Measurements from ENCODE around the gene TMEM92.
"Not testable (repeated sequence)": the region's sequence is repeated elsewhere in the genome, so short reads cannot be mapped to it uniquely, and the experiment has no call there.

Gene TMEM92

GRCh38 chr17:50268743-50269275 lies 5.5 kb upstream of the TMEM92 start:
- H3K27ac Mint-ChIP-seq: no peak overlapping the region
- DNase-seq (ENCODE audit: low spot score in 2 of 2) (no peak), ATAC-seq (no peak)
- no peaks in the 10 kb centered on the region for H3K9me3 Mint-ChIP-seq
- H3K36me3 Mint-ChIP-seq: no peaks in the 10 kb centered on the region
- H3K4me1 Mint-ChIP-seq: peaks cover 9% of the 10 kb centered on the region
- no peak overlapping the region for H3K4me3 Mint-ChIP-seq

GRCh38 chr17:50269477-50270434 lies 4.5 kb upstream of the TMEM92 start:
- no peak overlapping the region for H3K27ac Mint-ChIP-seq
- H3K4me1 Mint-ChIP-seq: peaks cover 9% of the 10 kb centered on the region
- H3K9me3 Mint-ChIP-seq: no peaks in the 10 kb centered on the region
- DNase-seq (ENCODE audit: low spot score in 2 of 2): peak; percentile 38 to 87
- peak; percentile 79 for ATAC-seq
- no peaks in the 10 kb centered on the region for H3K36me3 Mint-ChIP-seq
- H3K4me3 Mint-ChIP-seq: no peak overlapping the region

GRCh38 chr17:50270435-50271362 lies 3.6 kb upstream of the TMEM92 start:
- no peak overlapping the region for H3K27ac Mint-ChIP-seq
- ATAC-seq (peak; percentile 25), DNase-seq (ENCODE audit: low spot score in 2 of 2) (no peak)
- H3K9me3 Mint-ChIP-seq: no peaks in the 10 kb centered on the region
- peaks cover 9% of the 10 kb centered on the region for H3K4me1 Mint-ChIP-seq
- H3K36me3 Mint-ChIP-seq: no peaks in the 10 kb centered on the region
- H3K4me3 Mint-ChIP-seq: no peak overlapping the region

GRCh38 chr17:50271363-50271750 lies 2.9 kb upstream of the TMEM92 start:
- H3K4me1 Mint-ChIP-seq; H3K27ac Mint-ChIP-seq; H3K36me3 Mint-ChIP-seq; DNase-seq (ENCODE audit: low spot score in 2 of 2); ATAC-seq; H3K4me3 Mint-ChIP-seq; H3K9me3 Mint-ChIP-seq: not testable (repeated sequence)

- Mint-ChIP-seq H3K27ac (peak overlapping the region; percentile 63), H3K36me3 (no peaks in the 10 kb centered on the region), H3K9me3 (no peaks in the 10 kb centered on the region), H3K4me1 (peaks cover 16% of the 10 kb centered on the region), H3K4me3 (peak overlapping the region; percentile 75)
- ATAC-seq (no peak), DNase-seq (ENCODE audit: low spot score in 2 of 2) (no peak)
These were observed 2.0 kb upstream of the TMEM92 start for GRCh38 chr17:50272246-50272645.

- Mint-ChIP-seq H3K4me1 (peaks cover 17% of the 10 kb centered on the region), H3K27ac (peak overlapping the region; percentile 63), H3K4me3 (peak overlapping the region; percentile 75), H3K36me3 (no peaks in the 10 kb centered on the region), H3K9me3 (no peaks in the 10 kb centered on the region)
- peak; percentile 64 to 83 for DNase-seq (ENCODE audit: low spot score in 2 of 2)
- peak; percentile 55 for ATAC-seq
These were observed 1.3 kb upstream of the TMEM92 start for GRCh38 chr17:50272711-50273653.

- Mint-ChIP-seq H3K4me3 (peak overlapping the region; percentile 75), H3K36me3 (no peaks in the 10 kb centered on the region), H3K27ac (no peak overlapping the region), H3K4me1 (peaks cover 17% of the 10 kb centered on the region), H3K9me3 (no peaks in the 10 kb centered on the region)
- no peak for DNase-seq (ENCODE audit: low spot score in 2 of 2)
- ATAC-seq: no peak
These were observed 619 bp upstream of the TMEM92 start for GRCh38 chr17:50273654-50274040.

- Mint-ChIP-seq H3K4me3 (peak overlapping the region; percentile 75), H3K27ac (peak overlapping the region; percentile 26), H3K4me1 (peaks cover 17% of the 10 kb centered on the region), H3K36me3 (no peaks in the 10 kb centered on the region), H3K9me3 (no peaks in the 10 kb centered on the region)
- DNase-seq (ENCODE audit: low spot score in 2 of 2): no peak
- no peak for ATAC-seq
These were observed 593 bp downstream of the TMEM92 start for GRCh38 chr17:50274897-50275221.

GRCh38 chr17:50275279-50275678 lies 1.0 kb downstream of the TMEM92 start:
- ATAC-seq (no peak), DNase-seq (ENCODE audit: low spot score in 2 of 2) (no peak)
- Mint-ChIP-seq H3K36me3 (no peaks in the 10 kb centered on the region), H3K4me3 (no peak overlapping the region), H3K9me3 (no peaks in the 10 kb centered on the region), H3K4me1 (peaks cover 17% of the 10 kb centered on the region), H3K27ac (no peak overlapping the region)

- ATAC-seq: no peak
- Mint-ChIP-seq H3K9me3 (no peaks in the 10 kb centered on the region), H3K27ac (peak overlapping the region; percentile 0), H3K4me1 (peaks cover 18% of the 10 kb centered on the region), H3K36me3 (no peaks in the 10 kb centered on the region), H3K4me3 (no peak overlapping the region)
- no peak for DNase-seq (ENCODE audit: low spot score in 2 of 2)
These were observed 2.5 kb downstream of the TMEM92 start for GRCh38 chr17:50276588-50277356.

GRCh38 chr17:50277357-50277754 lies 3.1 kb downstream of the TMEM92 start:
- Mint-ChIP-seq H3K9me3 (no peaks in the 10 kb centered on the region), H3K27ac (peak overlapping the region; percentile 0), H3K36me3 (no peaks in the 10 kb centered on the region), H3K4me1 (peaks cover 21% of the 10 kb centered on the region), H3K4me3 (no peak overlapping the region)
- ATAC-seq (no peak), DNase-seq (ENCODE audit: low spot score in 2 of 2) (no peak)

- ATAC-seq (no peak), DNase-seq (ENCODE audit: low spot score in 2 of 2) (no peak)
- H3K27ac Mint-ChIP-seq: no peak overlapping the region
- H3K36me3 Mint-ChIP-seq: no peaks in the 10 kb centered on the region
- no peak overlapping the region for H3K4me3 Mint-ChIP-seq
- peaks cover 24% of the 10 kb centered on the region for H3K4me1 Mint-ChIP-seq
- H3K9me3 Mint-ChIP-seq: no peaks in the 10 kb centered on the region
These were observed 4.4 kb downstream of the TMEM92 start for GRCh38 chr17:50278526-50279180.

- no peak for DNase-seq (ENCODE audit: low spot score in 2 of 2)
- H3K36me3 Mint-ChIP-seq: no peaks in the 10 kb centered on the region
- no peak for ATAC-seq
- no peak overlapping the region for H3K27ac Mint-ChIP-seq
- H3K4me1 Mint-ChIP-seq: peaks cover 29% of the 10 kb centered on the region
- no peaks in the 10 kb centered on the region for H3K9me3 Mint-ChIP-seq
- no peak overlapping the region for H3K4me3 Mint-ChIP-seq
These were observed 4.9 kb downstream of the TMEM92 start for GRCh38 chr17:50279181-50279526.

- H3K9me3 Mint-ChIP-seq: no peaks in the 10 kb centered on the region
- DNase-seq (ENCODE audit: low spot score in 2 of 2) (no peak), ATAC-seq (no peak)
- peaks cover 33% of the 10 kb centered on the region for H3K4me1 Mint-ChIP-seq
- H3K36me3 Mint-ChIP-seq: no peaks in the 10 kb centered on the region
- no peak overlapping the region for H3K4me3 Mint-ChIP-seq
- no peak overlapping the region for H3K27ac Mint-ChIP-seq
These were observed 5.4 kb downstream of the TMEM92 start for GRCh38 chr17:50279639-50280038.

Data from stimulated activated effector memory CD8-positive, alpha-beta T cell treated with anti-CD3 and anti-CD28 coated beads, Interleukin-12 subunit alpha, Interleukin-12 subunit beta, amount 100 ng/mL, for 72 hours (primary cell).